GM12878 (cell line): ENCODE results near the gene CBARP.

Experiments
- BCL3 ChIP-seq: IDR thresholded peaks from 2 replicates; pipeline ENCODE4 v1.6.1; 2011; ENCODE audit warnings: borderline replicate concordance, low read depth, mild to moderate bottlenecking, moderate library complexity, low read length; ENCODE audit not compliant: insufficient read depth, poor library complexity, severe bottlenecking
- CBX3 ChIP-seq: fragments of 200-600 bp; sonication (generic); IDR thresholded peaks from 2 replicates; pipeline ENCODE4 v1.6.1; 2016; ENCODE audit warnings: low read depth, borderline replicate concordance
- CREB1 ChIP-seq: IDR thresholded peaks from 2 replicates; pipeline ENCODE4 v1.6.1; 2012; ENCODE audit warnings: low read depth, mild to moderate bottlenecking, inconsistent platforms
- CTCF ChIP-seq, 3 experiments: IDR thresholded peaks in 2 of 3; conservative IDR thresholded peaks in 1 of 3; 2 replicates each; pipeline ENCODE4 v1.5.1; 2011; ENCODE audit warnings: low read depth in 3 of 3, low read length in 3 of 3, mild to moderate bottlenecking in 3 of 3, control low read depth in 2 of 3, moderate library complexity in 2 of 3, inconsistent platforms in 1 of 3, mixed read lengths in 1 of 3; ENCODE audit not compliant: control insufficient read depth in 2 of 3, insufficient read depth in 1 of 3; ENCODE audit errors: extremely low read depth in 1 of 3
- EZH2 ChIP-seq: IDR thresholded peaks from 2 replicates; pipeline ENCODE4 v1.6.1; 2012; ENCODE audit warnings: low read depth, mild to moderate bottlenecking, control low read depth, inconsistent platforms, low read length, borderline replicate concordance; ENCODE audit not compliant: control insufficient read depth
- HDGF ChIP-seq: fragments of 450-650 bp; IDR thresholded peaks from 2 replicates; pipeline ENCODE4 v1.6.1; 2016; ENCODE audit warnings: antibody characterized with exemption
- JUNB ChIP-seq: IDR thresholded peaks from 2 replicates; pipeline ENCODE4 v1.6.1; 2016; ENCODE audit warnings: antibody characterized with exemption, mild to moderate bottlenecking
- POLR2A ChIP-seq: IDR thresholded peaks from 2 replicates; pipeline ENCODE4 v1.6.1; 2011; ENCODE audit warnings: low read depth, mild to moderate bottlenecking, low read length
- RAD21 ChIP-seq: IDR thresholded peaks from 2 replicates; pipeline ENCODE4 v1.6.1; 2011; ENCODE audit warnings: mild to moderate bottlenecking, low read depth, low read length, moderate library complexity; ENCODE audit not compliant: insufficient read depth
- SMC3 ChIP-seq: IDR thresholded peaks from 2 replicates; pipeline ENCODE4 v1.6.1; 2011; ENCODE audit warnings: low read length, improper control_type of control experiment, borderline replicate concordance
- SREBF2 ChIP-seq: IDR thresholded peaks from 2 replicates; pipeline ENCODE4 v1.6.1; 2012; ENCODE audit warnings: mild to moderate bottlenecking, low read length
- ZNF24 ChIP-seq: fragments of 450-650 bp; IDR thresholded peaks from 2 replicates; pipeline ENCODE4 v1.6.1; 2017; ENCODE audit warnings: antibody characterized with exemption, mild to moderate bottlenecking

GRCh38 chr19:1258163-1258492 lies 20.3 kb upstream of the CBARP start:
- TF ChIP-seq SREBF2 = no peak
- no peak for TF ChIP-seq JUNB
- no peak for TF ChIP-seq ZNF24
- TF ChIP-seq CTCF (IDR thresholded peaks at IDR 0.05 in 2 of 3, conservative IDR thresholded peaks at IDR 0.05 in 1 of 3; ENCODE audit: control insufficient read depth in 2 of 3, extremely low read depth in 1 of 3, insufficient read depth in 1 of 3, low read depth in 3 of 3, low read length in 3 of 3) = no peak
- no peak for TF ChIP-seq RAD21
- TF ChIP-seq POLR2A = peak; percentile 61
- no peak for TF ChIP-seq HDGF
- no peak for TF ChIP-seq CREB1
- no peak for TF ChIP-seq BCL3
- TF ChIP-seq CBX3 = no peak
- no peak for TF ChIP-seq SMC3
- TF ChIP-seq EZH2 = no peak
